A549 (cell line): ENCODE results near the gene PPP6R3. TPM values are rescaled to one million over a fixed set of nuclear protein-coding genes. Genes with fewer than 3 reads are reported as not detected.
A peak's percentile ranks its signal among the peaks of the same experiment; 100 is the strongest.

Source experiments
- BCL3 ChIP-seq: fragments of >200 bp; sonication (Bioruptor Twin); formaldehyde crosslinking; IDR thresholded peaks from 3 replicates; pipeline ENCODE4 v1.6.1; 2016
- BHLHE40 ChIP-seq: IDR thresholded peaks from 2 replicates; pipeline ENCODE4 v1.6.1; 2012; ENCODE audit warnings: low read depth, low read length, inconsistent platforms
- CBX2 ChIP-seq: fragments of 200-600 bp; sonication (generic); IDR thresholded peaks from 2 replicates; pipeline ENCODE4 v1.6.1; 2016; ENCODE audit warnings: low read depth, mild to moderate bottlenecking, borderline replicate concordance
- E2F6 ChIP-seq: IDR thresholded peaks from 2 replicates; pipeline ENCODE4 v1.6.1; 2012; ENCODE audit warnings: low read depth, borderline replicate concordance
- EHF ChIP-seq: fragments of 250-450 bp; sonication (Bioruptor Pico); IDR thresholded peaks from 2 replicates; pipeline ENCODE4 v1.5.0; 2020; ENCODE audit warnings: mild to moderate bottlenecking
- ESRRA ChIP-seq: fragments of 150-350 bp; IDR thresholded peaks from 2 replicates; pipeline ENCODE4 v1.6.1; 2014; ENCODE audit warnings: mild to moderate bottlenecking, low read length, borderline replicate concordance
- FOXS1 ChIP-seq: fragments of 250-450 bp; sonication (Bioruptor Pico); IDR thresholded peaks from 2 replicates; pipeline ENCODE4 v1.5.0; 2020; ENCODE audit warnings: mild to moderate bottlenecking, moderate library complexity
- HOXA7 ChIP-seq: fragments of 250-450 bp; sonication (Bioruptor Pico); IDR thresholded peaks from 2 replicates; pipeline ENCODE4 v1.5.0; 2020; ENCODE audit warnings: mild to moderate bottlenecking, moderate library complexity
- JUN ChIP-seq, 2 experiments: fragments of >200 bp; sonication (Bioruptor Twin); formaldehyde crosslinking; IDR thresholded peaks; 2 replicates in 1 of 2; 3 replicates in 1 of 2; pipeline ENCODE4 v1.6.1; 2016 to 2017
- JUNB ChIP-seq: fragments of >200 bp; sonication (Bioruptor Twin); formaldehyde crosslinking; IDR thresholded peaks from 2 replicates; pipeline ENCODE4 v1.6.1; 2016
- KDM5A ChIP-seq: fragments of 200-600 bp; sonication (generic); IDR thresholded peaks from 2 replicates; pipeline ENCODE4 v1.6.1; 2016; ENCODE audit warnings: antibody characterized with exemption, mild to moderate bottlenecking
- MAX ChIP-seq: IDR thresholded peaks from 2 replicates; pipeline ENCODE4 v1.6.1; 2012
- MAZ ChIP-seq: fragments of 150-350 bp; IDR thresholded peaks from 2 replicates; pipeline ENCODE4 v1.6.1; 2014; ENCODE audit warnings: antibody characterized with exemption, low read depth, low read length, borderline replicate concordance
- NFE2L2 ChIP-seq: fragments of 150-350 bp; conservative IDR thresholded peaks from 2 replicates; pipeline ENCODE4 v1.6.1; 2014; ENCODE audit warnings: low read length
- NPAS2 ChIP-seq: fragments of 250-450 bp; sonication (Bioruptor Pico); IDR thresholded peaks from 2 replicates; pipeline ENCODE4 v1.8.0; 2022; ENCODE audit warnings: mild to moderate bottlenecking, moderate library complexity, borderline replicate concordance
- NR3C1 ChIP-seq: fragments of >200 bp; sonication (Bioruptor Twin); formaldehyde crosslinking; IDR thresholded peaks from 3 replicates; pipeline ENCODE4 v1.6.1; 2017
- PBX3 ChIP-seq: IDR thresholded peaks from 2 replicates; pipeline ENCODE4 v1.6.1; 2012
- PHF8 ChIP-seq: fragments of 200-600 bp; sonication (generic); IDR thresholded peaks from 2 replicates; pipeline ENCODE4 v1.6.1; 2016; ENCODE audit warnings: low read depth, mild to moderate bottlenecking, antibody characterized with exemption, moderate library complexity, borderline replicate concordance
- RCOR1 ChIP-seq: fragments of 150-350 bp; IDR thresholded peaks from 2 replicates; pipeline ENCODE4 v1.6.1; 2014; ENCODE audit warnings: antibody characterized with exemption, low read length, low read depth
- TFCP2L1 ChIP-seq: fragments of 250-450 bp; sonication (Bioruptor Pico); IDR thresholded peaks from 2 replicates; pipeline ENCODE4 v1.5.0; 2021; ENCODE audit warnings: mild to moderate bottlenecking
- ZSCAN20 ChIP-seq: fragments of 250-450 bp; sonication (Bioruptor Pico); IDR thresholded peaks from 2 replicates; pipeline ENCODE4 v1.8.0; 2022; ENCODE audit warnings: mild to moderate bottlenecking, moderate library complexity
- polyA plus RNA-seq, 4 experiments: library from polyadenylated mRNA; depleted of rRNA in 3 of 4; stranded (reverse); fragments of >200 nt; fragmentation: RNase III in 1 of 4; extraction: RNeasy Plus Mini Kit Qiagen cat#74134 plus additional on column Dnase treatment in 1 of 4; gene quantifications; 2 replicates in 3 of 4; 3 replicates in 1 of 4; pipeline ENCODE4 v1.2.3, GENCODE V29; 2011 to 2017
- TF ChIP-seq, protein P1 (sequence below): fragments of 250-450 bp; sonication (Bioruptor Pico); IDR thresholded peaks from 2 replicates; pipeline ENCODE4 v1.5.0; 2021; ENCODE audit warnings: mild to moderate bottlenecking, moderate library complexity, borderline replicate concordance
- TF ChIP-seq, protein P2 (sequence below): fragments of 250-450 bp; sonication (Bioruptor Pico); IDR thresholded peaks from 2 replicates; pipeline ENCODE4 v1.5.0; 2020; ENCODE audit warnings: low read depth, mild to moderate bottlenecking, moderate library complexity
- TF ChIP-seq, protein P3 (sequence below): fragments of 150-350 bp; IDR thresholded peaks from 2 replicates; pipeline ENCODE4 v1.6.1; 2014; ENCODE audit warnings: low read depth, mild to moderate bottlenecking, low read length

Gene PPP6R3
- polyA plus RNA-seq, 2 of the 4 experiments (the other 2 are of a cell fraction) = 69.7 to 114 TPM

DNA sequence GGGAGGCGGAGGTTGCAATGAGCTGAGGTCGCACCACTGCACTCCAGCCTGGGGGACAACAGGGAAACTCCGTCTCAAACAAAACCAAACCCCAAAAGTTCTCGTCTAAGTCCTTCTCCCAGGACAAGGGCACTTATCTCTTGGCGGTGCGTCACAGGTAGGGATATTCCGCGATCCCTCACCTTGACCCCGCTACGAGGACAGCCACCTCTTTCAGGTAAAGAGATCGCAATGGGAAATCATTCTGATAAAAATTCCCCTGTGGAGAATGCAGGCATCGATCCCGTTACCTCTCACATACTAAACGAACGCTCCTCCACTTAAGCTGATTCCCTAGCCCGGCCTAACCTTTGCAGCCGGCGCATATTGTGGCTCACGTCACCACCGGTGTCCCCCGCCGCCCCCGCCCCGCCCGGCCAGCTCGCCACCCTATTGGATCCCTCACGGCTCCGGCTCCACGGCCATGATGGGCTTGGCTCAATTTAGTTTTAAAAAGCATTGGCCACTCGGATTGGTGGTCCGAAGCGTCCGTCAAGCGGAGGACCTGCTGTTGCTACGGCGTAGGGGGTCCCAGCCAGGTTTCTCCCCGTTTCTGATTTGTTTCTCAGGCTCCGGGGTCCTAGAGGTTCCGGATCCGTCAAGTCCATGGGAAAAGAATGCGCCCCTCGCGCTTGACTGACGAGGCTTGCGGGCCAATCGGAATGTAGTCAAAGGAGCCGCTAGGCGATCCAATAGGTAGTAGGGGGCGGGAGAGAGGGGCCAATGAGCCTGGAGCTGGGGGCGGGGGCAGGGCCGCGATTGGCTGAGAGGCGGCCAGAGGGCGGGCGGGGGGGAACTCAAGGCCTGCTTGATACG is 439 bp upstream of the PPP6R3 start (continued):
- TF ChIP-seq, protein P1, sequence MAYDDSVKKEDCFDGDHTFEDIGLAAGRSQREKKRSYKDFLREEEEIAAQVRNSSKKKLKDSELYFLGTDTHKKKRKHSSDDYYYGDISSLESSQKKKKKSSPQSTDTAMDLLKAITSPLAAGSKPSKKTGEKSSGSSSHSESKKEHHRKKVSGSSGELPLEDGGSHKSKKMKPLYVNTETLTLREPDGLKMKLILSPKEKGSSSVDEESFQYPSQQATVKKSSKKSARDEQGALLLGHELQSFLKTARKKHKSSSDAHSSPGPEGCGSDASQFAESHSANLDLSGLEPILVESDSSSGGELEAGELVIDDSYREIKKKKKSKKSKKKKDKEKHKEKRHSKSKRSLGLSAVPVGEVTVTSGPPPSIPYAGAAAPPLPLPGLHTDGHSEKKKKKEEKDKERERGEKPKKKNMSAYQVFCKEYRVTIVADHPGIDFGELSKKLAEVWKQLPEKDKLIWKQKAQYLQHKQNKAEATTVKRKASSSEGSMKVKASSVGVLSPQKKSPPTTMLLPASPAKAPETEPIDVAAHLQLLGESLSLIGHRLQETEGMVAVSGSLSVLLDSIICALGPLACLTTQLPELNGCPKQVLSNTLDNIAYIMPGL (CRISPR knock-in tag) = no peak; the same call in 1 of the 2 replicates
- TF ChIP-seq CBX2 (no peak), PHF8 (no peak), EHF (CRISPR knock-in tag) (peak; percentile 68; the same call in 1 of the 2 replicates), FOXS1 (CRISPR knock-in tag) (no peak), BHLHE40 (no peak), RCOR1 (no peak), MAZ (peak; percentile 65; the same call in 1 of the 2 replicates), JUN (IDR thresholded peaks at IDR 0.05) (peak; percentile 41 to 61; a peak in 3 of 5 replicates), E2F6 (0 out of 2 replicates have a peak, but pooled peaks have one; percentile 27), PBX3 (peak; percentile 91), NFE2L2 (no peak), ZSCAN20 (CRISPR knock-in tag) (no peak), NR3C1 (no peak), KDM5A (no peak), JUNB (no peak), BCL3 (no peak), ESRRA (peak; percentile 95), TFCP2L1 (CRISPR knock-in tag) (peak; percentile 97), NPAS2 (no peak), MAX (peak; percentile 62), HOXA7 (CRISPR knock-in tag) (peak; percentile 95)
- TF ChIP-seq, protein P2, sequence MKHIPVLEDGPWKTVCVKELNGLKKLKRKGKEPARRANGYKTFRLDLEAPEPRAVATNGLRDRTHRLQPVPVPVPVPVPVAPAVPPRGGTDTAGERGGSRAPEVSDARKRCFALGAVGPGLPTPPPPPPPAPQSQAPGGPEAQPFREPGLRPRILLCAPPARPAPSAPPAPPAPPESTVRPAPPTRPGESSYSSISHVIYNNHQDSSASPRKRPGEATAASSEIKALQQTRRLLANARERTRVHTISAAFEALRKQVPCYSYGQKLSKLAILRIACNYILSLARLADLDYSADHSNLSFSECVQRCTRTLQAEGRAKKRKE (CRISPR knock-in tag) = peak; percentile 50; the same call in 1 of the 2 replicates
- TF ChIP-seq, protein P3, sequence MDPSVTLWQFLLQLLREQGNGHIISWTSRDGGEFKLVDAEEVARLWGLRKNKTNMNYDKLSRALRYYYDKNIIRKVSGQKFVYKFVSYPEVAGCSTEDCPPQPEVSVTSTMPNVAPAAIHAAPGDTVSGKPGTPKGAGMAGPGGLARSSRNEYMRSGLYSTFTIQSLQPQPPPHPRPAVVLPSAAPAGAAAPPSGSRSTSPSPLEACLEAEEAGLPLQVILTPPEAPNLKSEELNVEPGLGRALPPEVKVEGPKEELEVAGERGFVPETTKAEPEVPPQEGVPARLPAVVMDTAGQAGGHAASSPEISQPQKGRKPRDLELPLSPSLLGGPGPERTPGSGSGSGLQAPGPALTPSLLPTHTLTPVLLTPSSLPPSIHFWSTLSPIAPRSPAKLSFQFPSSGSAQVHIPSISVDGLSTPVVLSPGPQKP = no peak
